GM19239 (cell line): ENCODE measurements around the gene NEDD4L.
"Not testable (repeated sequence)": the region's sequence is repeated elsewhere in the genome, so short reads cannot be mapped to it uniquely, and the experiment has no call there.

ENCODE experiments used
- DNase-seq: peaks from one replicate; pipeline ENCODE4 v3.0.0; 2011; ENCODE audit warnings: low spot score; ENCODE audit not compliant: insufficient read length
- FAIRE-seq: peaks from 2 replicates; lab custom pipeline; 2011; peaks lifted over from hg19 to GRCh38; lab: Jason Lieb, UNC

NEDD4L gene

DNA sequence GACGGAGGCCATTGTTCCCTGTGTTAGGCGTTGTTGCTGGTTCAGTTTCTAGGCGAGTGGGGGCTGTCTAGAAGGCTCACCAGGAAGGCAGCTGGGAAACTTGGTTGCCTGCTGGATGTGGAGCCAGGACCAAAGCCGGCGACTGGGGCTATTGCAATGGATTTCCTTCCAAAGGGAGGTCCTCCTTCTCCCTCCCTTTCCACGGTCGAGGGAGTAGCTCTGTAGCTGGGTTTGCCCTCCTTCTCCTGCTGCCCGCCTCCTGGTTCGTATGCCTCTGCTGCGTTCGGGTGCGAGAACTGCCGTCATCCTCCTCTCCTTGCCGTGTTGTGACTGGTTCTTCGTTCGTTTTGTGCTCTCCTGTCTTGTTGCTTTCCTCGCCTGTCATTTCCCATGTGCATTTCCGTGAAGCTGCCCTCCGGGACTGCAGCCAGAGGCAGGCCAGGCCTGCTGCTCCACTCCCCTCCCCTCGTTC, 203.4 kb downstream of the NEDD4L start:
- no peak for FAIRE-seq
- DNase-seq = no peak

DNA sequence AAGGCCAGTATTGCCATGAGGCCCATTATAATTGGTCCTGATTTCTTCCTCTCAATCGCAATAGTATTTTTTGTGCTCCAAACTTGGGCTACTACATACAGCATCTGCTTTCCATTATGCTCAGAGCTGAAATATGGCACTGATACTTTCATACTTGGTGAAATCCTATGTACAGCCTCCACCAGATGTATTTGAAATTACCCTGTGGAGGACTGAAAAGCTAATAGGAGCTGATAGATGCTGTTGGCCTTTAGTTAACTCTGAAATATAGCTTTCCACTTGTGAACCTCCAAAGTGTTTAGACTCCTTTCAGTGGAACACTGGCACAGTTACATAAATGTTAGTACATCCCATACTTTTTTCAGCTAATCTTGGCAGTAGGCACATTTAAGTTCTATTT, 205.7 kb downstream of the NEDD4L start:
- FAIRE-seq (no peak), DNase-seq (no peak)

DNA sequence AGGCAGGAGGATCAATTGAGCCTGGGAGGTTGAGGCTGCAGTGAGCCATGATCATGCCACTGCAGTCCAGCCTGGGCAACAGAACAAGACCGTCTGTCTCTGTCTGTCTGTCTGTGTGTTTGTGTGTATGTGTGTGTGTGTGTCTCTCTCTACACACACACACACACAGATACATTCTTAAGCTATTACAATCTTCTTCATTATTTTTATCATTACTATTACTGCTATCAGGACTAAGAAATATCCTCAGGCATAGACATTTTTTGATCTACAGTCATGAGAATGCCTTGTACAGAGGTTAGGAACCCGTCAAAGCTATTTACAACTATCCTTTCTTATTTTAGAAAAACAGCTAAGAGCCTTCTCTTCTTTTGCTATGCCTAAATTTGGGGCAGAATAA, 207.4 kb downstream of the NEDD4L start:
- DNase-seq (no peak), FAIRE-seq (no peak)

DNA sequence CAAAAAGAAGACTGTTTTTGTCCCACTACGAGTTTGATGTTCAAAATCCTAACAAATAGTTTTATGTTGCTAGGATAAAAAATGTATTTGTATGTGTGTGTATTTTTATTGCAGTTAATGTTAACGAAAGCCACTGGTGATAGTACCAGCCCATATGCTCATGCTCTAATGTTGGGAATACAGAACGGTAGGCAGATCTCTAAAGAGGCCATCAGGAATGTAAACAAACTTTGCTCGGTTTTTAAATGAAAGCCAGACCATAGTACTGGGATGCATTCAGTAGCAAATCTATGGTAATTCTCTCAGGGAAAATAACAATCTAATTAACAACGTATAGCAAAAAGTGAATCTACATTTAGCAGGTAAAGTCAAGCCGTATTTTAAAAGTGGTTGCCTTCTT, 208.1 kb downstream of the NEDD4L start:
- DNase-seq = no peak
- FAIRE-seq = no peak

DNA sequence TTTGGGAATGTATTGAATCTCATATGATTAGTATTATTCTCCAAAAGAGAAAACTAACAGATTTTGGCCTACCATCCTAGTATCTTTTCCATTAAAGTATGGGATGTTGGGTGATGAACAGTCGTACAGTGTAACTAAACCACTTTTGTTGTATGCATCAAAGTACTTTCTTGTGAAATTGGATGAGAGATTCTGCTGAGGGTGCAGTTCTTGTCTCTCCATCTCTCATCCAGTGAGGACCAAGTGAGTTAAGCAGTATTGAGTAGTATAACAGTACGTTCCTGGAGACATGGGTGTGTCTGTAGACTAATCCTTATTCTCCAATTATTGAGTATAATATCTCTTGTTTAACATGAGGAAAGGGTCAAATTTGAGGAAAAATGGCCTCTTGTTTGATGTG, 209.3 kb downstream of the NEDD4L start:
- FAIRE-seq (no peak), DNase-seq (no peak)

DNA sequence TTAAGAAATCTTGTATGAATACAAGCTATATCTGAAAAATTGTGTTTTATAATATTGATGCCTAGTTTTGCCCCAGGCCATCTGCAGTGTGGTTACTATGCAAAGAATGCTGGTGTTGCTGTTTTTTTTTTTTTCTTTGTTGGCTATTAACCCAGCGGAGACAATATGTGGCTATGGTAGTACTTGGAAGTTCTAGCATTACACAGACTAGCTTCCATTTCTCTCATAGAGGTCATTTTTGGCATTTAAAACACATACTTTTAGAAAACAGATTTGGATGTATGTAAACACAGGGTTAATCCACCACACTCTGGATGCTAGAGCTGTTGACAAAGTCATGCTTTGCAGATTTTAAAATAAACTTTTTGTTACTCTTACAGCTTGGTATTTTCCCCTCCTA, 209.8 kb downstream of the NEDD4L start:
- DNase-seq = no peak
- no peak for FAIRE-seq

DNA sequence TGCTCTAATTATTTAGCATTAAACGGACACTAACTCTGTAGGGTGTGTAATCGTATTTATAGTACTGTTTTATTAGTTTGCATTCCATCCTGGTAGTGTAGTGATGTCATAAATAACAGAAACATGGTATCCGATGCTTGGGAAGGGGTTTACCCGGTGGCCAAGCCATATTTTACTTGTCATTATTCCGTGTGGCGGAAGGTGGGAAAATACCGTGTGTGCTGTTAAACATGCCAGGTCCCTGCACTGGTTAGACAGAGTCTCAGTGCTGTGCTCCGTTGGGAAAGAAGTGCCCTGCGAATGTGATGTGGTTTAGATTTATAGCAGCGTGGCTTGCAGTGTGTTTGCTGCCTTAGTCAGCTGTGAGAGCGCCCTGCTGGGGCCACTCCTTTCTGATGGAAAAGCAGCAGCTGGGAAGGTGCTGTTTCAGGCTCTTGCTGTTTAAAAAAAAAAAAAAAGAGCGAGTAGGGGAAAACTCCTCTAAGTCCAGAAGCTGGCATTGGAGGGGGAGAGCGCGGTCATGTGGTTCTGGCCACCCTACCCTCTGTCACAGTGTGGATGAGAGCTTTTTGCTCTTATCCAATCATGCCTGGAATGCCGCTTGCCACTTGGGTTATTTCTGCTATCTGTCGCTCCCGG, 211.0 kb downstream of the NEDD4L start:
- FAIRE-seq (no peak), DNase-seq (no peak)

DNA sequence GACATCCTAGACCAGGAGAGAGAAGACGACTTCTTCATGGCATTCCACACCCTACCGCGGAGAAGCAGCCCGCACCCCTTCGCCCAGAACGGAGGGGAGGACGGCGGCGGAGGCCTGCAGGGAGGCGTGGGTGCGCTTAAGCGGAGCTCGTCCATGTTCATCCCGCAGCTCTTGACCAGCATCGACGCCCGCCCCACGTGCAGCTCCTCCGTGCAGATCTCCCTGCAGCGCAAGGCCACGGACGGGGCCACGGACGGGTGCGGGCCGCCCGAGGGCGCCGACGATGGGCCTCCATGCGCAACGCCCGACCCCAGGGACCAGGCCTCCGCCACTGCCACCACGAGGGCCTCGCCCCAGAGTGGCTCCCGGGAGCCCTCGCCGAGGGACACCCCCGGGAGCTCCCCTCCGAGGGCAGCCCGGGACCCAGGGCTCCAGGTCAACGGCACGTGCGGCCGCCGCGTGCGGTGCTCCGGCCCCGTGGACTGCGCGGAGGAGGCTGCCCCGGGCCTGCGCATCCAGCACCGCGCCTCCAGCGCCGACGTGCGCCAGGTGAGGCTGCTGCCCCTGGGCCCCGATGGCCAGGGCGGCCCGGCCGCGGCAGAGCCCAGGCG, 211.8 kb downstream of the NEDD4L start:
- FAIRE-seq (no peak), DNase-seq (no peak)

DNA sequence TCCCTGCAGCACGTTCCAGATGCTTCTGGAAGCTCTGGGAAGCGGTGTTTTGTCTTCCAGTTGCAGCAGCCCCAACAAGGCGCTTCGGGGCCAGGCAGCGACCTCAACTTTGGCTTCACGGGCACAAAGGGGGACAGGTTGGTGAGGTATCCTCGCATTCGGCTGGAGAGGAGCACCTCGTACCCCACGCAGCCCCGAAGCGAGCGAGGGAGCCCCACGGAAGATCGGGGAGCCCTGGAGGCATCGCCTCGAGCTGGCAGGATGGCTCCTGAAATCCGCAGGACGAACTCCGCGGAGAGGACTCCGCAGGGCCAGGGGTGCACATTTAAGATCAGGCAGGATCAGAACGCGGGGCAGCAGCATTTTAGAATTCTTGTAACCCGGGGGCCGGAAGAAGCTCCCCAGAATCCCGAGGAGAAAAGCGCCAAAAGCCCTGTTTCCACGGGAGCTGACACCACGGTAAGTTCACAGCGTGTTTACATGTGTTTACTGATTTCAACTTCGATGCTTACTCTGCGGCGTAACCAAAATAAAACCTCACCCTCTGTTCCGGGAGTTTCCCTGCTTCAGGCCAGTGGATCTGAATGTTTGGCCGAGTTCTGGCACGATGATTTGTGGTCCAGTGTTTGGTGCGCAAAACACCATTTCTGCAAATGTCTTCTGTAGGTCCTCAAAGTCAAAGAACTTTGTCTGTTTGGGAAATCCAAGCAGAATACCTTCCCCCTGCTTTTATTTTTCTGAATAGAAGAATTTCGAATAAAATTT, 212.5 kb downstream of the NEDD4L start:
- no peak for DNase-seq
- no peak for FAIRE-seq

DNA sequence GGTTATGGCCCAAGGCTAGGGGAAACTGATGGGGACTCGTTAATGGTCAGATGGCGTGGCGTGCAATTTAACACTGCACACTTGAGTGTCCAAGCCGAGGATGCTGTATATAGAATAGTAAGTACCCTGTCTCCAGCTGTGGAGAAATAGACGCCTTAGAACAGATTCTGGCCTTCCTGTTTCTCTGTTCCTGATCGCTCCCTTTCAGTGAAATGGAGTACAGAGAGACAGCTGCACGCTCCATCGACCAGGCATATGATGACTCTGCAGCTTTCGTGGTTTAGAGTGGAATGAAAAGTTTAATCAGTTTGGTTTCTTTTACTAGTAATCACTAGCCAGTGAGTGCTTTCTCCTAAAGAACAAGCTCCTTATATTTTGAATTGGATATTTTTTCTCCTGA, 213.4 kb downstream of the NEDD4L start:
- DNase-seq = peak; percentile 42
- peak; percentile 64 for FAIRE-seq

DNA sequence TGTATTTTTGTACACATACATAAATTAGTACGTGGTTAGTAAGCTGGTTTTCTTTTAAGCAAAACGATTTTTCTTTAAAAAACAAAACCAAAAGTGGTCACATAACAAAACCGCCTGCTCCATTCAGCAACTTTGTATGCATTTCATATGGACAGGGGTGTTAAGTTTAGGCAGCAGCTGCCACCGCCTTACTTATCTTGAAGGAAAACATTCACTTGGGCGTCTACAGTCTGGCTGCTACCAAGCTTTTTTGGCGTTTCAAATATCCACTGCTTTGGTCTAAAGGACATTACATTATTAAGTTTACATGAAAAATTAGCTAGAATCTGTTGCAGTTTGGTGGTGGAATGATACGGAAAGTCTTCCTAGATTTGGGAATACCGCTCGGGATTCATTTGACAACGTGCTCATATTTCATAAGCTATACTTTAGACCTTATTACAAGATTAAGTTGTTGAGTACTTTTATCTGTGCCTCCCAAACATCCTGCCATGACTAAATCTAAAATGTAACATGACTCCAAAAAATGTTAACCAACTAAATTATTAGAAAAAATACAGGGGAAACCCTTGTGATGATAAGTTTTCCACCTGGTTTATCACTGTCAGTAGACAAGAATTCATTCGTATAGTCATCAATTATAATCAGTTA, 214.8 kb downstream of the NEDD4L start:
- FAIRE-seq = peak; percentile 14
- no peak for DNase-seq

DNA sequence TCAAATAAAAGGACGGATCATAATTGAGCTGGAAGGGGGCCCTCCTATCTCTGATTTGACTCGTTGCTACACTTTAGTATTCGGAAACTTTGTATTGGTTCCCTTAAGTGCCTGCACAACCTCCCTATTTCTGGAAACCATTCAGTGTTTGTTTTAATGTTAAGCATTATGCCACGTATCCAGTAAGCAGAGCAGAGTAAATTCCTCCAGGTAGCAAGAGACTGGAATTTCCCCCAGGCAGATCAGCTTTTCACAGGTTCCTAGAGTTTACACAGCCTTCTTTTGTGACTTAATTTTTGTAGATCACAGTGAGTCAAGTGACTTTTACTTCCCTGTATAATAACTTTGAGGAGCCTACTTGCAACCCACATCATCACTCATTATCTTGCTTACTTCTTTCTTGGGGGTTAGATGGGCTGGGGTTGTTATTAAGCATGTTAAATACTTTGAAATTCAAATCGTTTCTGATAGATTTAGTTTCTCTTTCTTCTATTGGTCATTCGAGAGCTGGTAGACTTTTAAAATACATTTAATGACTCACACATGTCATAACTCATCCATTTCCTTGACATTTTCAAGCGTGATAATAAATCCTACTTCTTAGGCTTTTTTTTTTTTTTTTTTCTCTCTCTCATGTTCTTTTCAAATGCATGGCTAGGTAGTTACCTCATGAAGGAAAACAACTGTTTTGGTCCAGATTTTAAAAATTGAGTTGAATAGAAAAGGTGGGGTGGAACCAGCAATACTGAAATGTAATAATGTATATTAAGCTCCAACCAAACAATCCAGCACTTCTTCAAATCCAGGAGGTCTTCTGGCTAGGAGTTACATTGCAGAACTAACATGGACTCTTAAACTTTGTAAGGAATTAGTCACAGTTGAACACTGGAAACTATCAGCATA, 219.3 kb downstream of the NEDD4L start:
- FAIRE-seq = peak; percentile 26
- no peak for DNase-seq

DNA sequence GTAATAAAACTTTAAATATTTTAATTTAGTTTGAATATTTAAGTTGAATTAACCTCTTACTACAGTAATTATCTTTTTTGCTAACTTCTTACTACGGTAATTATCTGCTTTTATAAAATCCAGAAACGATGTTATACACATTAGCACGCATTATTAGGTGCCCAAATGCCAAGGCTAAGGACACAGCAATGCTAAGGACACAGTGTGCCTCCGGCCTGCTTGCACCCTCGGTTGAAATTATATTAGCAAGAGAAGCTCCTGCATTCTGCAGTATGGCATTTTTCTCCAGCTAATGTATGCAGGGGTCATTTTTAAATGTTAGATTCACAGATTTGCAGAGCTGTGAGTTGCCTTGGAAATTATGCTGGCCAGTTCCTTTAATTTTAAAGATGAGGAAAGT, 220.0 kb downstream of the NEDD4L start:
- no peak for DNase-seq
- no peak for FAIRE-seq

DNA sequence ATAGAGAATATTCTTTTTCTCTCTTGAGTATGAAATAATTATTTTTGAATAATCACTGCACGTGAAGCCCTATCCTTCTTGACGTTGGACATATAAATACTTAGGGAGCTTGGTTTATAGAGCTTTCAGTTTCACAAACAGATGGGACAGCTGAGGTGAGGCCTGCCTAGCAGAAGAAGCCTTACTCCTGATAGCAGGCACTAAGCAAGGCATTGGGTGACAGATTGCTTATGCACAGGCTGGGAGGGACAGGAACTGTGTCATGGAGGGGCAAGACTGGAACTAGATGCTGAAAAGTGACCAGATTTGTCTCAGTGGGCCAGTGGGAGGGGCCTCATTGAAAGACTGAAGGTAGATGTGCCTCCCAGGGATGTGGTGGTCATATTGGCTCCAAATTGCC, 220.8 kb downstream of the NEDD4L start:
- no peak for FAIRE-seq

DNA sequence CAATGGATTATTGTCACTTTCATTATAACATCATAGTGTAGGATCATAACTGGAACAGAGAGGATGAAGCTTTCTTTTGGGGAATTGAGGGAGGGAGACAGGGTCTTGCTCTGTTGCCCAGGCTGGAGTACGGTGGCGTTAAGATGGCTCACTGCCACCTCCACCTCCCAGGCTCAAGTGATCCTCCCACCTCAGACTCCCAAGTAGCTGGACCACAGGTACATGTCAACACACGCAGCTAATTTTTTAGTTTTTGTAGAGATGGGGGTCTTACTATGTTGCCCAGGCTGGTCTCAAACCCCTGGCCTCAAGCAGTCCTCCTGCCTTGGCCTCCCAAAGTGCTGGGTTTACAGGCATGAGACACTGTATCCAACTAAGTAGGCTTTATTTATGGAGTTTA, 221.5 kb downstream of the NEDD4L start:
- not testable (repeated sequence) for FAIRE-seq, DNase-seq

More for the DNA sequence above, 220.8 kb downstream of the NEDD4L start:
- DNase-seq = no peak

DNA sequence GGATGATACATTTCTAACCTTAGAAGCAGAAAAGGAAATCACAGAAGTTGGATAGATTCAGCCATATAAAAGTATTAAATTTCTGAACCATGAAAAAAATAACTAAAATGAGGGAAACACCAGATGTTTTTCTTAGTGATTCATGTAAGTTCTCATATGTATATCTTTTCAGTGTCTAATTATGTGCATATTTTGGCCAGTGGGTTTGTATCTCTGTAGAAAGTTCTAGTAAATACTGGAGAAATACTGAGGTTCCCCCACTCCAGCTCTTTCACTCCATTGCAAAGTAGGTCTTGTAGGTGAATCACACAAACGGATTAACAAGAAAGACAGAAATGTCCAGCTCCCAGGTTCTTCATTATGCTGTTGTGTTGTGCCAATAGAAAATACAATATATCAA, 222.3 kb downstream of the NEDD4L start:
- no peak for FAIRE-seq

DNA sequence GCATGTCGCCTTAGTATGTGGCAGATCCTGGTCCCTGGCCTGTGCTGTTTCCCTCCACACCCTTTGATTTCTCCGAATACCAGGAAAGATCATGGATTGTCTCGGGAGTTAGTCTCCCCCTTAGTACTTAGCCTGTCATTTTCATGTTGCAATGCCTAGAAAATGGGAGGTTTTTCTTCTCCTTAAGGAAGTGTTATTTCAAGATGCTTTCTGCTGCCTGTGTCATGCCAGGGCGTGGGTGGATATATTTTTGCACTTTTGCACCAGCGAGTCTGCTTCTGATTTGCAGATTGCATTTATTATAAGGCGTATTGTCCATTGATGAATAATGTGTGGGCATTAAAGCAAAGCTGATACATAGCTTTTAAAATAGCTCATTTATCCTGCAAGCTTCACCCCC, 223.5 kb downstream of the NEDD4L start:
- no peak for DNase-seq
- FAIRE-seq = peak; percentile 33

More for the DNA sequence above, 222.3 kb downstream of the NEDD4L start:
- no peak for DNase-seq

DNA sequence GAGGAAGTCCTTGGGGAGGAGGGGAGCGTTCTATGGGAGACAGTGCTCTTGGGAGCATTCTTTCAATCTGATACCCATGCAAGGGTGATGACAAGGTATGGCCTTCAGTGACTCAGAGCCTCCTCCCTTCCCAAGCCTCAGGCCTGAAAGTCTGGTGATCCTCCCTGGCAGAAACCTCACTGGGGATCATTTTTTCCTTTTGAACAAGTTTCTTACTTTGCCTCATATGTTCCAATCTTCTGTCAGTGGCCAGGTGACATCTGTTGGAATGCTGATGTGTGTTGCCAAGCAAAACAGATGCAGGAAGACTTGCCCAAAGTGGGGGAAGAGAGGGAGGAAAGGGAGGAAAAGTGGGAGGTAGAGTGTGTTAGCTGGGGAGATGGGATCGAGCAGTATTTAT, 224.8 kb downstream of the NEDD4L start:
- FAIRE-seq = no peak
- no peak for DNase-seq

DNA sequence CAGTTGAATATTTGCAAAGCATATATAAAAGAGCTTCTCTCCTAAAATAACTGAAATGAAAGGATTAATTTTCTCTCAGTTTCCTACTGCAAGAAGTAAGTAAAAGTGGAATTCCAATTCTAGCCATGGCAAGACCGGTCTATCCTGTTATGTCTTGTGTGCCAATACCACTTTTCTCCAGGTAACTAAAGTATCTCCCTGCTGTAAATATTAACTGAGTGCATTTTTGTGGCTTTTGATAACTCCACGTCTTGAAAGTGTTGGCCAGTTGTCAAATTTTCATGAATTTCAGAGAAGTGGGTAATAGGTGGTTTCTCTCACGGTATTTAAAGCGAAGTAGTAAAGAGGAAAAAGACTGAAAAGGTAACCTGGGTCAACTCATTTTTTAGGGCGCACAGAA, 225.9 kb downstream of the NEDD4L start:
- DNase-seq (no peak), FAIRE-seq (no peak)

DNA sequence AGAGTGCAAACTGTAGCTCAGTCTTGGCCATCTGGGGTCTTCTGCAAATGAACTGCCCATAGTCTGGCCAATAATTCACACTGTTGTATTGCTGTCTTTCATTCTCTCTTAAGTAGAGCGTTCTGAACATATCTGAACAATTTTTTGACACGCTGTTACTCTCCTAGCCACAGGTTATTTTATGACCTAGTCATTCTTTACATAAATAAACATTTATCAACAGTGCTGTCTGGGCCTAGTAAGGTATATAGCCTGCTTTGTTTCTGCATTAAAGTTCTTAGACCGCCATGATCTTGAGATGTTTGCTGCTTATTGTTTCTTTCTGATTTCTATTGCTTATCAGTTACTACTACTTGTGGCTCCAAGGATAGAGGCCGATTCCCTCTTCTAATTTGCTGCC, 226.4 kb downstream of the NEDD4L start:
- FAIRE-seq = no peak
- no peak for DNase-seq
